HCT116 (cell line): ENCODE data around the gene DDX1. TPM values are rescaled to one million over a fixed set of nuclear protein-coding genes. Genes with fewer than 3 reads are reported as not detected.

Source experiments
- ATAC-seq: fragments of 200-7000 bp; cut with Tn5 transposase; 2 replicates; pipeline ENCODE4 v1.9.1; 2020; ENCODE audit warnings: mild to moderate bottlenecking, moderate library complexity
- BruUV-seq: library from RNA; stranded (reverse); fragments of 400-500 nt; replicated peaks from 2 replicates; lab custom pipeline; 2021; lab: Mats Ljungman, UMichigan
- CTCF ChIA-PET: fragments of 300-600 bp; sonication (Branson Sonifier 250); formaldehyde crosslinking; loops from one replicate; lab custom pipeline; 2021; ENCODE audit warnings: antibody characterized with exemption; lab: Charles Lee
- POLR2A ChIA-PET: fragments of 300-600, 350-600 bp; sonication (Branson Sonifier 250); formaldehyde crosslinking; loops from one replicate; lab custom pipeline; 2021; ENCODE audit warnings: antibody characterized with exemption; lab: Charles Lee
- RAD21 ChIA-PET, 2 experiments: fragments of 300-600 bp; sonication (Branson Sonifier 250); formaldehyde crosslinking; loops; one replicate each; lab custom pipeline; 2023; ENCODE audit warnings: low total read pairs in 2 of 2; ENCODE audit not compliant: uncharacterized antibody in 2 of 2, unreplicated experiment in 2 of 2, low non-redundant PET in 1 of 2; lab: Charles Lee
- DNase-seq: peaks from one replicate; pipeline ENCODE4 v3.0.0-alpha.2; 2010; ENCODE audit warnings: low read depth, low spot score
- H2AFZ ChIP-seq: fragments of 200-600 bp; shearing (Covaris generic), sonication (generic); 2 replicates; pipeline ENCODE4 v1.6.1; 2017; ENCODE audit warnings: low read depth, mixed run types, mixed read lengths, antibody characterized with exemption, low read length; ENCODE audit not compliant: poor library complexity, severe bottlenecking
- H3K27ac ChIP-seq: 2 replicates; pipeline ENCODE4 v1.5.1; 2012; ENCODE audit warnings: low read depth, low read length
- H3K27me3 ChIP-seq: fragments of 200-600 bp; sonication (generic); 2 replicates; pipeline ENCODE4 v1.6.1; 2016; ENCODE audit warnings: mixed run types, low read length, mixed read lengths; ENCODE audit not compliant: insufficient read depth
- H3K36me3 ChIP-seq, 2 experiments: fragments of 200-500 bp in 1 of 2; fragments of 200-600 bp in 1 of 2; sonication (Bioruptor generic) in 1 of 2; sonication (generic) in 1 of 2; 2 replicates each; pipeline versions ENCODE4 v1.5.1 to v1.6.1; 2014 to 2016; ENCODE audit warnings: low read length in 2 of 2, inconsistent platforms in 1 of 2, mixed read lengths in 1 of 2, mixed run types in 1 of 2; ENCODE audit not compliant: insufficient read depth in 2 of 2, control insufficient read depth in 1 of 2
- H3K4me1 ChIP-seq, 2 experiments: fragments of 200-600 bp in 1 of 2; sonication (generic) in 1 of 2; 2 replicates each; pipeline versions ENCODE4 v1.5.1 to v1.6.1; 2012 to 2017; ENCODE audit warnings: low read length in 2 of 2, inconsistent platforms in 1 of 2, mild to moderate bottlenecking in 1 of 2, mixed read lengths in 1 of 2, mixed run types in 1 of 2, moderate library complexity in 1 of 2; ENCODE audit not compliant: insufficient read depth in 2 of 2, control insufficient read depth in 1 of 2
- H3K4me2 ChIP-seq: fragments of 200-600 bp; sonication (generic); 2 replicates; pipeline ENCODE4 v1.6.1; 2017; ENCODE audit warnings: mixed run types, low read length, mixed read lengths
- H3K4me3 ChIP-seq, 2 experiments: fragments of 200-600 bp in 1 of 2; sonication (generic) in 1 of 2; replicated peaks in 1 of 2; 2 replicates each; pipeline ENCODE4 v1.5.1; 2011 to 2016; ENCODE audit warnings: low read length in 2 of 2, control low read depth in 1 of 2, low read depth in 1 of 2, mild to moderate bottlenecking in 1 of 2, mixed read lengths in 1 of 2, mixed run types in 1 of 2
- H3K79me2 ChIP-seq: fragments of 200-600 bp; sonication (generic); 2 replicates; pipeline ENCODE4 v1.6.1; 2017; ENCODE audit warnings: mild to moderate bottlenecking, mixed run types, low read length, moderate library complexity, mixed read lengths; ENCODE audit not compliant: insufficient read depth
- H3K9ac ChIP-seq: fragments of 200-600 bp; sonication (generic); 2 replicates; pipeline ENCODE4 v1.6.1; 2016; ENCODE audit warnings: low read length, mixed read lengths
- H3K9me2 ChIP-seq: fragments of 200-600 bp; sonication (generic), shearing (Covaris generic); 2 replicates; pipeline ENCODE4 v1.6.1; 2017; ENCODE audit warnings: mixed run types, mild to moderate bottlenecking, moderate library complexity; ENCODE audit not compliant: insufficient read depth
- H3K9me3 ChIP-seq, 2 experiments: fragments of 200-500 bp in 1 of 2; fragments of 200-600 bp in 1 of 2; sonication (Bioruptor generic) in 1 of 2; sonication (generic) in 1 of 2; 2 replicates each; pipeline ENCODE4 v1.6.1; 2014 to 2017; ENCODE audit warnings: low read length in 2 of 2, mixed read lengths in 2 of 2, inconsistent platforms in 1 of 2, low read depth in 1 of 2, mild to moderate bottlenecking in 1 of 2, mixed run types in 1 of 2, moderate library complexity in 1 of 2; ENCODE audit not compliant: control insufficient read depth in 1 of 2, insufficient read depth in 1 of 2
- H4K20me1 ChIP-seq: fragments of 200-600 bp; sonication (generic), shearing (Covaris generic); 2 replicates; pipeline ENCODE4 v1.6.1; 2017; ENCODE audit warnings: mixed run types, mild to moderate bottlenecking, moderate library complexity; ENCODE audit not compliant: insufficient read depth
- CEBPB ChIP-seq: IDR thresholded peaks from 2 replicates; pipeline ENCODE4 v1.6.1; 2012; ENCODE audit warnings: low read depth
- EZH2 ChIP-seq: fragments of 200-600 bp; sonication (generic); IDR thresholded peaks from 2 replicates; pipeline ENCODE4 v1.6.1; 2017; ENCODE audit warnings: antibody characterized with exemption, mixed run types
- EZH2phosphoT487 ChIP-seq: fragments of 200-600 bp; IDR thresholded peaks from 2 replicates; pipeline ENCODE4 v1.6.1; 2018; ENCODE audit warnings: antibody characterized with exemption, borderline replicate concordance
- FOSL1 ChIP-seq: IDR thresholded peaks from 2 replicates; pipeline ENCODE4 v1.6.1; 2012; ENCODE audit warnings: low read depth
- JUND ChIP-seq: IDR thresholded peaks from 2 replicates; pipeline ENCODE4 v1.6.1; 2012
- POLR2A ChIP-seq: IDR thresholded peaks from 2 replicates; pipeline ENCODE4 v1.7.0; 2011; ENCODE audit warnings: borderline replicate concordance; ENCODE audit not compliant: insufficient read depth, insufficient read length; ENCODE audit errors: extremely low read depth
- RAD21 ChIP-seq: IDR thresholded peaks from 2 replicates; pipeline ENCODE4 v1.6.1; 2012; ENCODE audit warnings: low read depth, mild to moderate bottlenecking
- SRF ChIP-seq: IDR thresholded peaks from 2 replicates; pipeline ENCODE4 v1.6.1; 2012; ENCODE audit warnings: low read depth
- TCF7L2 ChIP-seq: IDR thresholded peaks from 2 replicates; pipeline ENCODE4 v1.7.0; 2011; ENCODE audit warnings: borderline replicate concordance, inconsistent platforms; ENCODE audit not compliant: insufficient read depth, insufficient read length; ENCODE audit errors: extremely low read depth
- intact Hi-C: fragments of 100-400 bp; cut with micrococcal nuclease; formaldehyde crosslinking; loops from 2 replicates; pipeline ENCODE4 v1.10.0; 2022
- total RNA-seq: library from RNA; stranded (reverse); gene quantifications from one replicate; pipeline ENCODE4 v1.2.1, GENCODE V29; 2021; ENCODE audit not compliant: unreplicated experiment
- TF ChIP-seq, protein P1 (sequence below): IDR thresholded peaks from 2 replicates; pipeline ENCODE4 v1.6.1; 2011; ENCODE audit warnings: mild to moderate bottlenecking, low read length, moderate library complexity; ENCODE audit not compliant: insufficient replicate concordance; ENCODE audit errors: extremely low read depth
- TF ChIP-seq, protein P2 (sequence below): IDR thresholded peaks from 2 replicates; pipeline ENCODE4 v1.6.1; 2012
- TF ChIP-seq, protein P3 (sequence below): IDR thresholded peaks from 2 replicates; pipeline ENCODE4 v1.6.1; 2012; ENCODE audit warnings: low read depth
- TF ChIP-seq, protein P4 (sequence below), 3 experiments: fragments of 200-600 bp in 1 of 3; sonication (generic) in 1 of 3; IDR thresholded peaks in 2 of 3; conservative IDR thresholded peaks in 1 of 3; 2 replicates each; pipeline ENCODE4 v1.5.1; 2012 to 2017; ENCODE audit warnings: low read depth in 2 of 3, low read length in 2 of 3, antibody characterized with exemption in 1 of 3, borderline replicate concordance in 1 of 3, control low read depth in 1 of 3, mild to moderate bottlenecking in 1 of 3, mixed read lengths in 1 of 3, mixed run types in 1 of 3, moderate library complexity in 1 of 3; ENCODE audit not compliant: insufficient read depth in 1 of 3

DDX1 gene
- total RNA-seq, 1 experiment from 2014 or later, result 117 TPM

- TF ChIP-seq, protein P1, sequence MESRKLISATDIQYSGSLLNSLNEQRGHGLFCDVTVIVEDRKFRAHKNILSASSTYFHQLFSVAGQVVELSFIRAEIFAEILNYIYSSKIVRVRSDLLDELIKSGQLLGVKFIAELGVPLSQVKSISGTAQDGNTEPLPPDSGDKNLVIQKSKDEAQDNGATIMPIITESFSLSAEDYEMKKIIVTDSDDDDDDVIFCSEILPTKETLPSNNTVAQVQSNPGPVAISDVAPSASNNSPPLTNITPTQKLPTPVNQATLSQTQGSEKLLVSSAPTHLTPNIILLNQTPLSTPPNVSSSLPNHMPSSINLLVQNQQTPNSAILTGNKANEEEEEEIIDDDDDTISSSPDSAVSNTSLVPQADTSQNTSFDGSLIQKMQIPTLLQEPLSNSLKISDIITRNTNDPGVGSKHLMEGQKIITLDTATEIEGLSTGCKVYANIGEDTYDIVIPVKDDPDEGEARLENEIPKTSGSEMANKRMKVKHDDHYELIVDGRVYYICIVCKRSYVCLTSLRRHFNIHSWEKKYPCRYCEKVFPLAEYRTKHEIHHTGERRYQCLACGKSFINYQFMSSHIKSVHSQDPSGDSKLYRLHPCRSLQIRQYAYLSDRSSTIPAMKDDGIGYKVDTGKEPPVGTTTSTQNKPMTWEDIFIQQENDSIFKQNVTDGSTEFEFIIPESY, result no peak
- TF ChIP-seq SRF (no peak), CEBPB (no peak), POLR2A (no peak), RAD21 (no peak), EZH2 (no peak), TCF7L2 (no peak)
- TF ChIP-seq, protein P2, sequence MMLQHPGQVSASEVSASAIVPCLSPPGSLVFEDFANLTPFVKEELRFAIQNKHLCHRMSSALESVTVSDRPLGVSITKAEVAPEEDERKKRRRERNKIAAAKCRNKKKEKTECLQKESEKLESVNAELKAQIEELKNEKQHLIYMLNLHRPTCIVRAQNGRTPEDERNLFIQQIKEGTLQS, result no peak
Observed at GRCh38 chr2:15595342-15595905, 3.8 kb downstream of the DDX1 start (continued).

- H3K4me3 ChIP-seq, result no peak overlapping the region
- no peaks in the 10 kb centered on the region for H3K9me3 ChIP-seq
- H3K9me2 ChIP-seq, result no peaks in the 10 kb centered on the region
- ChIA-PET CTCF (no interaction called here), RAD21 (no interaction called here), POLR2A (no interaction called here)
- no peak for ATAC-seq
- H3K27me3 ChIP-seq, result no peaks in the 10 kb centered on the region
- no peak overlapping the region for H3K9ac ChIP-seq
- no peak overlapping the region for H3K4me2 ChIP-seq
- peaks cover 52% of the 10 kb centered on the region for H3K79me2 ChIP-seq
- no peak overlapping the region for H2AFZ ChIP-seq
- no peak overlapping the region for H3K27ac ChIP-seq
- peaks cover 39 to 48% of the 10 kb centered on the region in 2 experiments for H3K36me3 ChIP-seq
- no peaks in the 10 kb centered on the region; the same call in 1 of the 2 replicates for H4K20me1 ChIP-seq
- no TSS peak for BruUV-seq
- no peak for DNase-seq
- H3K4me1 ChIP-seq, result peaks cover 0 to 8% of the 10 kb centered on the region in 2 experiments; a peak in 2 of 4 replicates
- intact Hi-C loops, result no loop called here
- no peak for TF ChIP-seq RAD21
- TF ChIP-seq, protein P1, result no peak
- no peak for TF ChIP-seq SRF
- TF ChIP-seq, protein P3, sequence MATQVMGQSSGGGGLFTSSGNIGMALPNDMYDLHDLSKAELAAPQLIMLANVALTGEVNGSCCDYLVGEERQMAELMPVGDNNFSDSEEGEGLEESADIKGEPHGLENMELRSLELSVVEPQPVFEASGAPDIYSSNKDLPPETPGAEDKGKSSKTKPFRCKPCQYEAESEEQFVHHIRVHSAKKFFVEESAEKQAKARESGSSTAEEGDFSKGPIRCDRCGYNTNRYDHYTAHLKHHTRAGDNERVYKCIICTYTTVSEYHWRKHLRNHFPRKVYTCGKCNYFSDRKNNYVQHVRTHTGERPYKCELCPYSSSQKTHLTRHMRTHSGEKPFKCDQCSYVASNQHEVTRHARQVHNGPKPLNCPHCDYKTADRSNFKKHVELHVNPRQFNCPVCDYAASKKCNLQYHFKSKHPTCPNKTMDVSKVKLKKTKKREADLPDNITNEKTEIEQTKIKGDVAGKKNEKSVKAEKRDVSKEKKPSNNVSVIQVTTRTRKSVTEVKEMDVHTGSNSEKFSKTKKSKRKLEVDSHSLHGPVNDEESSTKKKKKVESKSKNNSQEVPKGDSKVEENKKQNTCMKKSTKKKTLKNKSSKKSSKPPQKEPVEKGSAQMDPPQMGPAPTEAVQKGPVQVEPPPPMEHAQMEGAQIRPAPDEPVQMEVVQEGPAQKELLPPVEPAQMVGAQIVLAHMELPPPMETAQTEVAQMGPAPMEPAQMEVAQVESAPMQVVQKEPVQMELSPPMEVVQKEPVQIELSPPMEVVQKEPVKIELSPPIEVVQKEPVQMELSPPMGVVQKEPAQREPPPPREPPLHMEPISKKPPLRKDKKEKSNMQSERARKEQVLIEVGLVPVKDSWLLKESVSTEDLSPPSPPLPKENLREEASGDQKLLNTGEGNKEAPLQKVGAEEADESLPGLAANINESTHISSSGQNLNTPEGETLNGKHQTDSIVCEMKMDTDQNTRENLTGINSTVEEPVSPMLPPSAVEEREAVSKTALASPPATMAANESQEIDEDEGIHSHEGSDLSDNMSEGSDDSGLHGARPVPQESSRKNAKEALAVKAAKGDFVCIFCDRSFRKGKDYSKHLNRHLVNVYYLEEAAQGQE, result no peak
- no peak for TF ChIP-seq JUND
- TF ChIP-seq TCF7L2, result no peak
- TF ChIP-seq, protein P4, sequence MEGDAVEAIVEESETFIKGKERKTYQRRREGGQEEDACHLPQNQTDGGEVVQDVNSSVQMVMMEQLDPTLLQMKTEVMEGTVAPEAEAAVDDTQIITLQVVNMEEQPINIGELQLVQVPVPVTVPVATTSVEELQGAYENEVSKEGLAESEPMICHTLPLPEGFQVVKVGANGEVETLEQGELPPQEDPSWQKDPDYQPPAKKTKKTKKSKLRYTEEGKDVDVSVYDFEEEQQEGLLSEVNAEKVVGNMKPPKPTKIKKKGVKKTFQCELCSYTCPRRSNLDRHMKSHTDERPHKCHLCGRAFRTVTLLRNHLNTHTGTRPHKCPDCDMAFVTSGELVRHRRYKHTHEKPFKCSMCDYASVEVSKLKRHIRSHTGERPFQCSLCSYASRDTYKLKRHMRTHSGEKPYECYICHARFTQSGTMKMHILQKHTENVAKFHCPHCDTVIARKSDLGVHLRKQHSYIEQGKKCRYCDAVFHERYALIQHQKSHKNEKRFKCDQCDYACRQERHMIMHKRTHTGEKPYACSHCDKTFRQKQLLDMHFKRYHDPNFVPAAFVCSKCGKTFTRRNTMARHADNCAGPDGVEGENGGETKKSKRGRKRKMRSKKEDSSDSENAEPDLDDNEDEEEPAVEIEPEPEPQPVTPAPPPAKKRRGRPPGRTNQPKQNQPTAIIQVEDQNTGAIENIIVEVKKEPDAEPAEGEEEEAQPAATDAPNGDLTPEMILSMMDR (IDR thresholded peaks at IDR 0.05 in 2 of 3, conservative IDR thresholded peaks at IDR 0.05 in 1 of 3; ENCODE audit: borderline replicate concordance in 1 of 3, insufficient read depth in 1 of 3, low read depth in 2 of 3, low read length in 2 of 3), result no peak
- TF ChIP-seq, protein P2, result no peak
- no peak for TF ChIP-seq CEBPB
- no peak for TF ChIP-seq EZH2phosphoT487
- no peak for TF ChIP-seq FOSL1
Observed at GRCh38 chr2:15595936-15596335, 4.3 kb downstream of the DDX1 start.
